H9 (cell line): Measurements from ENCODE around the gene TCF25. TPM values are rescaled to one million over a fixed set of nuclear protein-coding genes. Genes with fewer than 3 reads are reported as not detected.

Experiments
- DNase-seq: peaks from one replicate; pipeline ENCODE4 v3.0.0-alpha.2; 2017
- H2AFZ ChIP-seq: one replicate; pipeline ENCODE4 v1.6.1; 2013; ENCODE audit warnings: mild to moderate bottlenecking, low read length, control low read depth, moderate library complexity
- H2AK5ac ChIP-seq: 2 replicates; pipeline ENCODE4 v1.6.1; 2013; ENCODE audit warnings: low read length, control low read depth, mixed read lengths; ENCODE audit not compliant: insufficient read length
- H2BK120ac ChIP-seq: one replicate; pipeline ENCODE4 v1.6.1; 2013; ENCODE audit warnings: low read depth, mild to moderate bottlenecking, low read length, control low read depth, inconsistent platforms; ENCODE audit not compliant: poor library complexity, severe bottlenecking
- H2BK12ac ChIP-seq: 2 replicates; pipeline ENCODE4 v1.6.1; 2013; ENCODE audit warnings: low read length, control low read depth, mixed read lengths, low read depth; ENCODE audit not compliant: insufficient read length
- H2BK15ac ChIP-seq: 2 replicates; pipeline ENCODE4 v1.6.1; 2013; ENCODE audit warnings: low read depth, low read length, control low read depth
- H2BK20ac ChIP-seq: one replicate; pipeline ENCODE4 v1.6.1; 2013; ENCODE audit warnings: low read depth, mild to moderate bottlenecking, low read length, control low read depth, inconsistent platforms; ENCODE audit not compliant: poor library complexity, severe bottlenecking
- H2BK5ac ChIP-seq: 2 replicates; pipeline ENCODE4 v1.6.1; 2013; ENCODE audit warnings: low read length, control low read depth, mixed read lengths; ENCODE audit not compliant: insufficient read length
- H3K14ac ChIP-seq: 2 replicates; pipeline ENCODE4 v1.6.1; 2013; ENCODE audit warnings: low read length, control low read depth; ENCODE audit not compliant: insufficient read depth
- H3K18ac ChIP-seq: 2 replicates; pipeline ENCODE4 v1.6.1; 2013; ENCODE audit warnings: low read depth, mild to moderate bottlenecking, mixed read lengths, low read length, control low read depth; ENCODE audit not compliant: insufficient read length
- H3K23ac ChIP-seq: 2 replicates; pipeline ENCODE4 v1.6.1; 2013; ENCODE audit warnings: low read length, control low read depth, mixed read lengths, low read depth; ENCODE audit not compliant: insufficient read length
- H3K23me2 ChIP-seq: 2 replicates; pipeline ENCODE4 v1.6.1; 2013; ENCODE audit warnings: low read depth, mild to moderate bottlenecking, mixed read lengths, low read length, control low read depth; ENCODE audit not compliant: insufficient read length, poor library complexity, severe bottlenecking
- H3K27ac ChIP-seq: 2 replicates; pipeline ENCODE4 v1.5.1; 2013; ENCODE audit warnings: low read length, control low read depth, mixed read lengths, low read depth; ENCODE audit not compliant: insufficient read length
- H3K27me3 ChIP-seq: 2 replicates; pipeline ENCODE4 v1.6.1; 2013; ENCODE audit warnings: low read length, control low read depth, inconsistent platforms; ENCODE audit not compliant: insufficient read depth
- H3K4ac ChIP-seq: 2 replicates; pipeline ENCODE4 v1.6.1; 2013; ENCODE audit warnings: low read depth, mild to moderate bottlenecking, control low read depth, inconsistent platforms, low read length, moderate library complexity
- H3K4me1 ChIP-seq: 2 replicates; pipeline ENCODE4 v1.6.1; 2013; ENCODE audit warnings: low read length, control low read depth, inconsistent platforms; ENCODE audit not compliant: insufficient read depth
- H3K4me2 ChIP-seq: 2 replicates; pipeline ENCODE4 v1.6.1; 2013; ENCODE audit warnings: low read length, control low read depth, mixed read lengths; ENCODE audit not compliant: insufficient read length, insufficient read depth
- H3K56ac ChIP-seq: 2 replicates; pipeline ENCODE4 v1.6.1; 2013; ENCODE audit warnings: low read depth, mild to moderate bottlenecking, mixed read lengths, low read length, control low read depth; ENCODE audit not compliant: insufficient read length
- H3K79me1 ChIP-seq: 2 replicates; pipeline ENCODE4 v1.6.1; 2013; ENCODE audit warnings: low read depth, mild to moderate bottlenecking, moderate library complexity, low read length, control low read depth, inconsistent platforms; ENCODE audit not compliant: insufficient read depth, poor library complexity, severe bottlenecking
- H3K79me2 ChIP-seq: 2 replicates; pipeline ENCODE4 v1.6.1; 2013; ENCODE audit warnings: low read length, control low read depth, inconsistent platforms; ENCODE audit not compliant: insufficient read depth
- H3K9ac ChIP-seq: 2 replicates; pipeline ENCODE4 v1.6.1; 2013; ENCODE audit warnings: low read length, control low read depth, mixed read lengths; ENCODE audit not compliant: insufficient read length; ENCODE audit errors: extremely low read depth
- H3K9me3 ChIP-seq: one replicate; pipeline ENCODE4 v1.6.1; 2013; ENCODE audit warnings: low read depth, low read length, inconsistent platforms; ENCODE audit not compliant: control insufficient read depth
- H3T11ph ChIP-seq: one replicate; pipeline ENCODE4 v1.6.1; 2013; ENCODE audit warnings: mild to moderate bottlenecking, low read length, control low read depth, inconsistent platforms
- H4K20me1 ChIP-seq: one replicate; pipeline ENCODE4 v1.6.1; 2013; ENCODE audit not compliant: control insufficient read depth, insufficient read length, insufficient read depth
- H4K5ac ChIP-seq: 2 replicates; pipeline ENCODE4 v1.6.1; 2013; ENCODE audit warnings: low read depth, mild to moderate bottlenecking, mixed read lengths, low read length, control low read depth; ENCODE audit not compliant: insufficient read length
- H4K8ac ChIP-seq: replicated peaks from 2 replicates; pipeline ENCODE4 v1.6.1; 2013; ENCODE audit warnings: low read length, control low read depth, mixed read lengths, low read depth; ENCODE audit not compliant: insufficient read length
- H4K91ac ChIP-seq: 2 replicates; pipeline ENCODE4 v1.6.1; 2013; ENCODE audit warnings: low read depth, mild to moderate bottlenecking, moderate library complexity, mixed read lengths, low read length, control low read depth; ENCODE audit not compliant: insufficient read length
- H3K27ac Mint-ChIP-seq, 3 experiments: 2 replicates in 2 of 3; 3 replicates in 1 of 3; pipeline ENCODE4 v1.8.0; 2020 to 2021; ENCODE audit warnings: mixed read lengths in 3 of 3, mild to moderate bottlenecking in 1 of 3, moderate library complexity in 1 of 3
- H3K27me3 Mint-ChIP-seq: 2 replicates; pipeline ENCODE4 v1.8.0; 2021; ENCODE audit warnings: low read depth, mild to moderate bottlenecking, moderate library complexity, mixed read lengths
- H3K36me3 Mint-ChIP-seq, 3 experiments: 2 replicates in 2 of 3; 3 replicates in 1 of 3; pipeline ENCODE4 v1.8.0; 2020 to 2021; ENCODE audit warnings: low read depth in 3 of 3, mixed read lengths in 3 of 3; ENCODE audit not compliant: insufficient read depth in 1 of 3
- H3K4me1 Mint-ChIP-seq, 2 experiments: 2 replicates each; pipeline ENCODE4 v1.8.0; 2020; ENCODE audit warnings: mixed read lengths in 2 of 2
- H3K4me3 Mint-ChIP-seq, 2 experiments: 2 replicates in 1 of 2; 3 replicates in 1 of 2; pipeline ENCODE4 v1.8.0; 2020 to 2021; ENCODE audit warnings: mild to moderate bottlenecking in 2 of 2, mixed read lengths in 2 of 2, moderate library complexity in 1 of 2
- H3K9me3 Mint-ChIP-seq, 2 experiments: 2 replicates in 1 of 2; 3 replicates in 1 of 2; pipeline ENCODE4 v1.8.0; 2020; ENCODE audit warnings: mild to moderate bottlenecking in 2 of 2, mixed read lengths in 2 of 2, moderate library complexity in 1 of 2
- WGBS: extraction: QIAGEN DNeasy Blood & Tissue Kit; methylation state at CpG from one replicate; pipeline ENCODE4 v1.1.7; 2013; ENCODE audit warnings: missing lambda C conversion rate, low lambda C conversion rate, mixed read lengths; ENCODE audit not compliant: insufficient read length; ENCODE audit errors: extremely low coverage; 5-methylcytosine and 5-hydroxymethylcytosine counted together
- total RNA-seq: library from RNA; stranded (reverse); gene quantifications from 2 replicates; pipeline ENCODE4 v1.2.1, GENCODE V29; 2021
- TF ChIP-seq, protein P1 (sequence below): fragments of 200-600 bp; sonication (generic); conservative IDR thresholded peaks from 3 replicates; pipeline ENCODE4 v1.8.0; 2021; ENCODE audit warnings: antibody characterized with exemption, mild to moderate bottlenecking

Gene TCF25
- total RNA-seq, 1 experiment from 2014 or later = 109 TPM

DNA sequence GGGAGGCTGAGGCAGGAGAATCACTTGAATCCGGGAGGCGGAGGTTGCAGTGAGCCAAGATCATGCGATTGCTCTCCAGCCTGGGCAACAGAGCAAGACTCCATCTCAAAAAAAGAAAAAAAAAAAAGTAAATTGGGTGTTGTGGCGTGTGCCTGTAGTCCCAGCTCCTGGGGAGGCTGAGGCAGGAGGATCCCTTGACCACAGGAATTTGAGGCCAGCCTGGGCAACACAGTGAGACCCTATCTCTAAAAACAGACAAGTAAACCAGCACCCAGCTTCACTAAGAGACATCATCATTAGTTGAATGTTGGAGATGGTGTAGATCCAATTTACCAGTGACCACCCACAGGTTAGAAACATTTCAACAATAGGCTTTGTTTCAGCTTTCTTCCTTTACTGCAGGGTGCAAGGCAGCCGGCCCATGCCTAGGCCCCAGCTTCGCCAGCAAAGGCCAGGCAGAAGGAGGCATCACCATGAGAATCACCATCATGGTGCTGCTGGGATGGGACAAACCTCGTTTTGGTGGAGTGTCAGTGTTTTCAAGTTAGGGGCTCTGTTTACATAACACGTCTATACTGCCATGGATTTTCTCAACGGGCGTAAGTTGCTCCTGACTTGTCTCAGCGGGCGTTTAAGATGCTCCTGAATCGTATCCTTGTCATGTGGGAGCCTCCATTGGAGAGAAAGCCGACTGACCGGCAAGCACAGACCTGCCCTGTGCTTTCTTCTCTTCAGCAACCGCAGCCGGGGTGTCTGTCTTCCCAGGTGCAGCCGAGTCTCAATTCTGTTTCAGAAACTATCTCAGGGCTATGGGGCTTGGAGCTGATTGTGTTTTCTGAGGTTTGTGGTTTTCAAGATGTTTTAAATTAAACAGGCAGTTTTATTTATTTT lies 7.3 kb downstream of the TCF25 start:
- Histone ChIP-seq H2BK15ac (no peak overlapping the region), H3K4ac (no peak overlapping the region), H3T11ph (no peak overlapping the region), H3K27ac (no peak overlapping the region), H3K4me2 (no peak overlapping the region), H3K9me3 (no peaks in the 10 kb centered on the region), H4K5ac (no peak overlapping the region), H3K14ac (no peak overlapping the region), H2BK120ac (no peak overlapping the region), H4K20me1 (no peaks in the 10 kb centered on the region), H4K91ac (no peak overlapping the region), H3K23me2 (no peaks in the 10 kb centered on the region), H3K79me2 (peaks cover 4% of the 10 kb centered on the region; the same call in 1 of the 2 replicates), H3K27me3 (no peaks in the 10 kb centered on the region), H2AFZ (no peak overlapping the region), H3K79me1 (peaks cover 3% of the 10 kb centered on the region), H3K23ac (no peak overlapping the region), H4K8ac (no peak overlapping the region), H3K4me1 (no peaks in the 10 kb centered on the region), H3K56ac (no peak overlapping the region), H2BK5ac (no peak overlapping the region), H2BK20ac (no peak overlapping the region), H2AK5ac (no peak overlapping the region), H3K9ac (no peak overlapping the region), H2BK12ac (no peak overlapping the region), H3K18ac (no peak overlapping the region)
- no CpG with 5 or more reads among the region's 18 CpGs for WGBS
- Mint-ChIP-seq H3K9me3 (peaks cover 0 to 3% of the 10 kb centered on the region in 2 experiments; a peak in 2 of 5 replicates), H3K27ac (peak overlapping the region in 1 of 3 experiments; percentile 84; a peak in 2 of 7 replicates), H3K4me1 (no peaks in the 10 kb centered on the region), H3K4me3 (no peak overlapping the region), H3K36me3 (peaks cover 31 to 63% (median 63%) of the 10 kb centered on the region in 3 experiments; a peak in 6 of 7 replicates), H3K27me3 (no peaks in the 10 kb centered on the region)
- DNase-seq = no peak
- TF ChIP-seq, protein P1, sequence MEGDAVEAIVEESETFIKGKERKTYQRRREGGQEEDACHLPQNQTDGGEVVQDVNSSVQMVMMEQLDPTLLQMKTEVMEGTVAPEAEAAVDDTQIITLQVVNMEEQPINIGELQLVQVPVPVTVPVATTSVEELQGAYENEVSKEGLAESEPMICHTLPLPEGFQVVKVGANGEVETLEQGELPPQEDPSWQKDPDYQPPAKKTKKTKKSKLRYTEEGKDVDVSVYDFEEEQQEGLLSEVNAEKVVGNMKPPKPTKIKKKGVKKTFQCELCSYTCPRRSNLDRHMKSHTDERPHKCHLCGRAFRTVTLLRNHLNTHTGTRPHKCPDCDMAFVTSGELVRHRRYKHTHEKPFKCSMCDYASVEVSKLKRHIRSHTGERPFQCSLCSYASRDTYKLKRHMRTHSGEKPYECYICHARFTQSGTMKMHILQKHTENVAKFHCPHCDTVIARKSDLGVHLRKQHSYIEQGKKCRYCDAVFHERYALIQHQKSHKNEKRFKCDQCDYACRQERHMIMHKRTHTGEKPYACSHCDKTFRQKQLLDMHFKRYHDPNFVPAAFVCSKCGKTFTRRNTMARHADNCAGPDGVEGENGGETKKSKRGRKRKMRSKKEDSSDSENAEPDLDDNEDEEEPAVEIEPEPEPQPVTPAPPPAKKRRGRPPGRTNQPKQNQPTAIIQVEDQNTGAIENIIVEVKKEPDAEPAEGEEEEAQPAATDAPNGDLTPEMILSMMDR = no peak
